GM12892 (cell line): ENCODE data around the gene KNDC1.

Source experiments
- POLR2A ChIP-seq: IDR thresholded peaks from 2 replicates; pipeline ENCODE4 v1.6.1; 2011; ENCODE audit warnings: low read depth, low read length, control low read depth
- POLR2AphosphoS5 ChIP-seq: IDR thresholded peaks from 2 replicates; pipeline ENCODE4 v1.6.1; 2011; ENCODE audit warnings: low read depth, low read length, control low read depth
- TAF1 ChIP-seq: IDR thresholded peaks from 2 replicates; pipeline ENCODE4 v1.6.1; 2011; ENCODE audit warnings: low read depth, mild to moderate bottlenecking, control low read depth, low read length, borderline replicate concordance

- no peak for TF ChIP-seq POLR2AphosphoS5
- TF ChIP-seq TAF1 = no peak
- TF ChIP-seq POLR2A = no peak
These were observed 15.2 kb upstream of the KNDC1 start for GRCh38 chr10:133144771-133145170.
